OCI-LY7 (cell line): ENCODE measurements around the gene FKBP11. TPM values are rescaled to one million over a fixed set of nuclear protein-coding genes. Genes with fewer than 3 reads are reported as not detected.

Experiments
- BruUV-seq: library from RNA; stranded (reverse); fragments of 400-500 nt; replicated peaks from 2 replicates; lab custom pipeline; 2021; lab: Mats Ljungman, UMichigan
- CTCF ChIA-PET: fragments of 300-600 bp; sonication (Branson Sonifier 250); formaldehyde crosslinking; loops from one replicate; lab custom pipeline; 2022; ENCODE audit warnings: antibody characterized with exemption; ENCODE audit not compliant: unreplicated experiment; lab: Charles Lee
- POLR2A ChIA-PET: fragments of 300-600 bp; sonication (Branson Sonifier 250); formaldehyde crosslinking; loops from one replicate; lab custom pipeline; 2022; ENCODE audit warnings: antibody characterized with exemption; lab: Charles Lee
- DNase-seq: peaks from one replicate; pipeline ENCODE4 v3.0.0-alpha.2; 2015; ENCODE audit warnings: low spot score
- H2AFZ ChIP-seq: fragments of 200-600 bp; sonication (generic), shearing (Covaris generic); 2 replicates; pipeline ENCODE4 v1.6.1; 2014; ENCODE audit warnings: mild to moderate bottlenecking, antibody characterized with exemption, low read length, moderate library complexity
- H3K27ac ChIP-seq: fragments of 200-600 bp; sonication (generic); 2 replicates; pipeline ENCODE4 v1.5.1; 2014; ENCODE audit warnings: mixed run types, low read depth, mild to moderate bottlenecking, moderate library complexity, low read length, inconsistent platforms; ENCODE audit not compliant: poor library complexity, severe bottlenecking
- H3K36me3 ChIP-seq: fragments of 200-600 bp; sonication (generic); 2 replicates; pipeline ENCODE4 v1.6.1; 2014; ENCODE audit warnings: mild to moderate bottlenecking, antibody characterized with exemption, low read length, moderate library complexity, mixed read lengths; ENCODE audit not compliant: insufficient read depth
- H3K4me1 ChIP-seq: fragments of 200-600 bp; sonication (generic); 2 replicates; pipeline ENCODE4 v1.5.1; 2014; ENCODE audit warnings: mild to moderate bottlenecking, low read length; ENCODE audit not compliant: insufficient read depth, poor library complexity, severe bottlenecking
- H3K4me2 ChIP-seq: fragments of 200-600 bp; sonication (generic); 2 replicates; pipeline ENCODE4 v1.6.1; 2014; ENCODE audit warnings: mild to moderate bottlenecking, low read length
- H3K4me3 ChIP-seq: fragments of 200-600 bp; sonication (generic); 2 replicates; pipeline ENCODE4 v1.5.1; 2014; ENCODE audit warnings: mild to moderate bottlenecking, low read depth, low read length; ENCODE audit not compliant: poor library complexity, severe bottlenecking
- H3K79me2 ChIP-seq: fragments of 200-600 bp; sonication (generic); 2 replicates; pipeline ENCODE4 v1.6.1; 2016; ENCODE audit warnings: low read depth, mild to moderate bottlenecking, low read length, moderate library complexity, mixed read lengths; ENCODE audit not compliant: insufficient read depth
- H3K9me2 ChIP-seq: fragments of 200-600 bp; sonication (generic); 2 replicates; pipeline ENCODE4 v1.6.1; 2016; ENCODE audit warnings: mild to moderate bottlenecking, low read length, mixed read lengths; ENCODE audit not compliant: insufficient read depth
- H3K9me3 ChIP-seq: fragments of 200-600 bp; sonication (generic); 2 replicates; pipeline ENCODE4 v1.6.1; 2014; ENCODE audit warnings: mild to moderate bottlenecking, mixed run types, low read length, mixed read lengths
- H4K20me1 ChIP-seq: fragments of 200-600 bp; sonication (generic); 2 replicates; pipeline ENCODE4 v1.6.1; 2014; ENCODE audit warnings: mild to moderate bottlenecking, antibody characterized with exemption, low read length, moderate library complexity, mixed read lengths; ENCODE audit not compliant: insufficient read depth
- EZH2phosphoT487 ChIP-seq: fragments of 200-600 bp; sonication (generic); IDR thresholded peaks from 2 replicates; pipeline ENCODE4 v1.6.1; 2018; ENCODE audit warnings: low read depth, borderline replicate concordance, mild to moderate bottlenecking, mixed run types, antibody characterized with exemption, low read length, moderate library complexity, mixed read lengths
- intact Hi-C: fragments of 100-400 bp; cut with micrococcal nuclease; formaldehyde crosslinking; loops from one replicate; pipeline ENCODE4 v1.10.0; 2022; ENCODE audit not compliant: unreplicated experiment
- total RNA-seq, 2 experiments: library from RNA; depleted of rRNA in 1 of 2; stranded (reverse); fragments of >200 nt in 1 of 2; shearing (Covaris generic) in 1 of 2; gene quantifications; 2 replicates each; pipeline ENCODE4 v1.2.3, GENCODE V29; 2014 to 2022
- TF ChIP-seq, protein P1 (sequence below): fragments of 200-600 bp; sonication (generic); conservative IDR thresholded peaks from 2 replicates; pipeline ENCODE4 v1.5.1; 2014; ENCODE audit warnings: mild to moderate bottlenecking, antibody characterized with exemption, low read length, moderate library complexity, mixed read lengths

FKBP11 gene
- total RNA-seq, 2 experiments from 2014 or later = 18.7 to 66.2 TPM

DNA sequence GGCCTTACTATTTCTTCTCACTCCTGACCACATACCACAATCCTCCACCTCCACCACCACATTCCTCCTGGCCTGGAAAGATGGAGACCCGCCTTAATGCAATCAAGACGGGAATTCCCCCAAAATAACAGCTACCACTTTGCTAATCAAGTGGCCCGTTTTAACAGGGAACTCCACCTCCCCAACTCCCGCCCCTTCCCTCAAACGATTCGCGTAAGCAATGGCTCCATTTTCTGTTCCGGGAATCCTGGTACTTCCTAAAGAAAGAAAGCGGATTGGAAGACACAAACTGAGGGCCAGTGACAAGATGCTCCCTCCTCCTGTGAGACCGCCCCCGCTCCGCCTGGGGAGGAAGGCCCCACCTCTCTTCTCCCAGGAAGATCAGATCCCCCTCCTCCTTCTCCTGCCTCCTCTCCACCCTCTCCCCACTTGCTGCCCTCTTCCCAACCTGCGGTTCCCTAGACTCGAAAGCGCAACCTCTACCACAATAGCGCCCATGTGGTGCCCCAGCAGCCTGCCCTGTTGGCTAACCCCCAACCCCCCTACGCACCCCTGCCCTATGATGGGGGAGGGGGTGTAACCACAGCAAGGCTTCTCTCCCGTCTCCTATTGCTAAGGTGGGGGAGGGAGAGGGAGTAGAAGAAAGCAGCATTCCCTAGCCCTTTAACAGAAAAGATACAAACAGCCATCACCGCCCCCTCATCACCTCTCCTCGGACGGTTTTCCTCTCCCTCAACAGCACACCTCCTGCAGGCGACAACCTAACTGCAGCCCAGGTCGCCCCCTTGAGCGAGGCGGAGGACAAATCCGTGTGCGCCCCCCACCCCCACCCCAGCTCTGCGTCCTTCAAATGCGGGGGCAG lies 31.2 kb upstream of the FKBP11 start:
- Histone ChIP-seq H3K36me3 (peaks cover 38% of the 10 kb centered on the region), H3K4me1 (peaks cover 31% of the 10 kb centered on the region), H3K4me2 (peak overlapping the region; percentile 75), H4K20me1 (peaks cover 6% of the 10 kb centered on the region; the same call in 1 of the 2 replicates), H3K4me3 (peak overlapping the region; percentile 75), H3K79me2 (peaks cover 40% of the 10 kb centered on the region), H3K9me2 (no peaks in the 10 kb centered on the region), H3K9me3 (no peaks in the 10 kb centered on the region), H2AFZ (peak overlapping the region; percentile 90; the same call in 1 of the 2 replicates), H3K27ac (peak overlapping the region; percentile 36)
- POLR2A ChIA-PET = interaction anchor here (0.6 to 2.7 kb wide), 6 partner anchors 12 to 91 kb away, joined by 3 to 14 read pairs (median 4); partner anchors contain the start of genes FKBP11 and PRKAG1
- CTCF ChIA-PET = interaction anchor here (0.6 to 1.1 kb wide), 8 partner anchors 18 to 528 kb away, joined by 3 to 15 read pairs (median 4); no protein-coding TSS in a partner anchor
- TF ChIP-seq, protein P1, sequence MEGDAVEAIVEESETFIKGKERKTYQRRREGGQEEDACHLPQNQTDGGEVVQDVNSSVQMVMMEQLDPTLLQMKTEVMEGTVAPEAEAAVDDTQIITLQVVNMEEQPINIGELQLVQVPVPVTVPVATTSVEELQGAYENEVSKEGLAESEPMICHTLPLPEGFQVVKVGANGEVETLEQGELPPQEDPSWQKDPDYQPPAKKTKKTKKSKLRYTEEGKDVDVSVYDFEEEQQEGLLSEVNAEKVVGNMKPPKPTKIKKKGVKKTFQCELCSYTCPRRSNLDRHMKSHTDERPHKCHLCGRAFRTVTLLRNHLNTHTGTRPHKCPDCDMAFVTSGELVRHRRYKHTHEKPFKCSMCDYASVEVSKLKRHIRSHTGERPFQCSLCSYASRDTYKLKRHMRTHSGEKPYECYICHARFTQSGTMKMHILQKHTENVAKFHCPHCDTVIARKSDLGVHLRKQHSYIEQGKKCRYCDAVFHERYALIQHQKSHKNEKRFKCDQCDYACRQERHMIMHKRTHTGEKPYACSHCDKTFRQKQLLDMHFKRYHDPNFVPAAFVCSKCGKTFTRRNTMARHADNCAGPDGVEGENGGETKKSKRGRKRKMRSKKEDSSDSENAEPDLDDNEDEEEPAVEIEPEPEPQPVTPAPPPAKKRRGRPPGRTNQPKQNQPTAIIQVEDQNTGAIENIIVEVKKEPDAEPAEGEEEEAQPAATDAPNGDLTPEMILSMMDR = peak; percentile 59
- no peak for TF ChIP-seq EZH2phosphoT487
- intact Hi-C loops = loop anchor here (2.0 kb wide), 1 partner anchor 32 kb away; the partner anchor contains the start of gene FKBP11
- BruUV-seq = no TSS peak
- peak; percentile 48 for DNase-seq

DNA sequence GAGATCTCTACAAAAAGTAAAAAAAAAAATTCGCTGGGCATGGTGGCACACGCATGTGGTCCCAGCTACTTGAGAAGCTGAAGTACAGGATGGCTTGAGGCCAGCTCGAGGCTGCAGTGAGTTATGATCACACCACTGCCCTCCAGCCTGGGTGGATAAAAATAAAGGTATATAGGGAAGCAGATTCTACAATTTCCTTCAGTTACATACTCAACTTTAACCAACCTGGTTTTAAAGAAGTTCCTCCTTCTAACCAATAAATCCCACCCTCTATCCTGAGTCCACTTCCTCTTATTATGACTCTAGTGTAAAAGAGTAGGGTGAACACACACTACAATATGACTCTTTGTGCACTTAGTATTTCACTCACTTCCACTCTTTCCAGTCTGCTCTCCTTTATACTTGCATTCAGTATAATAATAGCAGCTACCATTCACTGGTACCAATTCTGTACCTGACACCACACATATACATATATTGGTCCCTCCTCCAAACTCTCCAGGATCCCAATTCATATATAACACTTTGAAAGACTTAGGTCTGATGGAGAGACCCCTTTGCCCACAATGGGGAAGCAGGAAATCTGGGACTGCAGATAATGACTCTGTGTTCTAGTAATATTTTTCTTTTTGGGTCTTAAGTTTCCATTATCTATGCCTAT lies 29.7 kb upstream of the FKBP11 start:
- Histone ChIP-seq H3K4me2 (peak overlapping the region; percentile 75), H3K27ac (no peak overlapping the region), H3K4me1 (peaks cover 31% of the 10 kb centered on the region), H2AFZ (no peak overlapping the region), H3K4me3 (peak overlapping the region; percentile 75), H4K20me1 (peaks cover 6% of the 10 kb centered on the region; the same call in 1 of the 2 replicates), H3K79me2 (peaks cover 40% of the 10 kb centered on the region), H3K9me3 (no peaks in the 10 kb centered on the region), H3K36me3 (peaks cover 38% of the 10 kb centered on the region), H3K9me2 (no peaks in the 10 kb centered on the region)
- intact Hi-C loops = no loop called here
- CTCF ChIA-PET = no interaction called here
- no TSS peak for BruUV-seq
- DNase-seq = no peak
- POLR2A ChIA-PET = interaction anchor here (0.5 to 0.6 kb wide), 2 partner anchors 89 to 168 kb away, joined by 3 to 4 read pairs; partner anchors contain the start of gene RND1
- no peak for TF ChIP-seq EZH2phosphoT487

DNA sequence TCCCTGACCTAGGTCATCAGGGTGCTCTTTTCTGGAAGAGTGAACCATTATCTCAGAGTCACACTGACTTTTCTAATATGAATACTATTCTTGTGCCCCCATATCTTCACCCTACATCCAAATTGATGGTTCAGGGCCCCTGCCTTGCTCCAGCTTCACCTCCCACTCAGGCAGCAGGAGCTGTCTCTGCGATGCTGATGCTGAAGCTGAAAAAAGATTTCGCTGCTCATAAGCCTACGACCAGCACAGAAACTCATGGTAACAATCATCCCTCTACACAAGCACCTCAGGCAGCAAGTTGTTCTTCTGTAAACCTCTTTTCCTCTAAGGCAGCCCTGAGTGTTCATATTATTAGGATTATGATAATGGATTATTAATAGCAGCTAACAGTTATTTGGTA lies 28.8 kb upstream of the FKBP11 start:
- H3K4me3 ChIP-seq = no peak overlapping the region
- ChIA-PET POLR2A (no interaction called here), CTCF (no interaction called here)
- no peaks in the 10 kb centered on the region for H3K9me3 ChIP-seq
- H2AFZ ChIP-seq = no peak overlapping the region
- TF ChIP-seq EZH2phosphoT487 = no peak
- TF ChIP-seq, protein P1 = no peak
- H3K79me2 ChIP-seq = peaks cover 40% of the 10 kb centered on the region
- no peak overlapping the region for H3K4me2 ChIP-seq
- no peak overlapping the region for H3K27ac ChIP-seq
- intact Hi-C loops = no loop called here
- H3K4me1 ChIP-seq = peaks cover 31% of the 10 kb centered on the region
- BruUV-seq = no TSS peak
- peaks cover 6% of the 10 kb centered on the region; the same call in 1 of the 2 replicates for H4K20me1 ChIP-seq
- H3K36me3 ChIP-seq = peaks cover 38% of the 10 kb centered on the region
- no peaks in the 10 kb centered on the region for H3K9me2 ChIP-seq
- no peak for DNase-seq
